DOHH2 (cell line): Measurements from ENCODE around the gene FAM20C.

Experiments
- H3F3A ChIP-seq: fragments of 200-600 bp; sonication (generic), shearing (Covaris generic); 2 replicates; pipeline ENCODE4 v1.6.0; 2016; ENCODE audit warnings: antibody characterized with exemption, mild to moderate bottlenecking; ENCODE audit not compliant: control insufficient read depth, insufficient read depth
- H3K27ac ChIP-seq: fragments of 200-600 bp; sonication (generic); 2 replicates; pipeline ENCODE4 v1.5.1; 2014; ENCODE audit warnings: low read depth, mild to moderate bottlenecking, low read length, moderate library complexity
- H3K27me3 ChIP-seq: fragments of 200-600 bp; sonication (generic); 2 replicates; pipeline ENCODE4 v1.6.1; 2014; ENCODE audit warnings: mild to moderate bottlenecking, low read length, mixed read lengths; ENCODE audit not compliant: control insufficient read depth
- H3K36me3 ChIP-seq: fragments of 200-600 bp; sonication (generic); 2 replicates; pipeline ENCODE4 v1.6.1; 2014; ENCODE audit warnings: mild to moderate bottlenecking, low read length, moderate library complexity, mixed read lengths; ENCODE audit not compliant: control insufficient read depth
- H3K4me1 ChIP-seq: fragments of 200-600 bp; sonication (generic); 2 replicates; pipeline ENCODE4 v1.6.1; 2014; ENCODE audit warnings: mild to moderate bottlenecking, low read length, mixed read lengths; ENCODE audit not compliant: control insufficient read depth
- H3K4me2 ChIP-seq: fragments of 200-600 bp; sonication (generic); 2 replicates; pipeline ENCODE4 v1.6.0; 2014; ENCODE audit warnings: mild to moderate bottlenecking, low read length, moderate library complexity
- H3K4me3 ChIP-seq: fragments of 200-600 bp; sonication (generic); 2 replicates; pipeline ENCODE4 v1.5.1; 2014; ENCODE audit warnings: mild to moderate bottlenecking, low read length, mixed read lengths
- H3K79me2 ChIP-seq: fragments of 200-600 bp; sonication (generic); 2 replicates; pipeline ENCODE4 v1.6.1; 2014; ENCODE audit warnings: mild to moderate bottlenecking, low read length, mixed read lengths; ENCODE audit not compliant: control insufficient read depth
- H3K9me2 ChIP-seq: fragments of 200-600 bp; sonication (generic); replicated peaks from 2 replicates; pipeline ENCODE4 v1.6.1; 2014; ENCODE audit warnings: mild to moderate bottlenecking, low read length, mixed read lengths; ENCODE audit not compliant: control insufficient read depth
- H3K9me3 ChIP-seq: fragments of 200-600 bp; sonication (generic); 2 replicates; pipeline ENCODE4 v1.6.1; 2014; ENCODE audit warnings: antibody characterized with exemption, low read length, mixed read lengths; ENCODE audit not compliant: control insufficient read depth, insufficient read depth
- H4K20me1 ChIP-seq: fragments of 200-600 bp; sonication (generic); 2 replicates; pipeline ENCODE4 v1.6.0; 2014; ENCODE audit warnings: low read depth, mild to moderate bottlenecking, antibody characterized with exemption, low read length, moderate library complexity; ENCODE audit not compliant: control insufficient read depth, insufficient read depth
- CTCF ChIP-seq: fragments of 200-600 bp; sonication (generic); IDR thresholded peaks from one replicate; pipeline ENCODE4 v1.5.1; 2014; ENCODE audit warnings: antibody characterized with exemption, mild to moderate bottlenecking, low read depth, low read length; ENCODE audit not compliant: poor library complexity, severe bottlenecking
- EZH2phosphoT487 ChIP-seq: fragments of 200-600 bp; sonication (generic); IDR thresholded peaks from 2 replicates; pipeline ENCODE4 v1.6.1; 2017; ENCODE audit warnings: borderline replicate concordance, mild to moderate bottlenecking, antibody characterized with exemption, low read length, moderate library complexity, mixed read lengths

The FAM20C gene

GRCh38 chr7:178444-178843, 13.9 kb upstream of the FAM20C start:
- H3F3A ChIP-seq: no peaks in the 10 kb centered on the region
- H3K27ac ChIP-seq: no peak overlapping the region
- H3K9me3 ChIP-seq: no peaks in the 10 kb centered on the region
- H3K9me2 ChIP-seq: no peaks in the 10 kb centered on the region
- no peaks in the 10 kb centered on the region for H4K20me1 ChIP-seq
- no peak overlapping the region for H3K4me2 ChIP-seq
- H3K4me1 ChIP-seq: no peaks in the 10 kb centered on the region
- no peaks in the 10 kb centered on the region for H3K27me3 ChIP-seq
- H3K79me2 ChIP-seq: no peaks in the 10 kb centered on the region
- H3K4me3 ChIP-seq: no peak overlapping the region
- no peaks in the 10 kb centered on the region for H3K36me3 ChIP-seq
- TF ChIP-seq EZH2phosphoT487: no peak
- no peak for TF ChIP-seq CTCF

- Histone ChIP-seq H3K27me3 (no peaks in the 10 kb centered on the region), H3K4me2 (no peak overlapping the region), H3K9me2 (no peaks in the 10 kb centered on the region), H3K4me1 (no peaks in the 10 kb centered on the region), H3K9me3 (no peaks in the 10 kb centered on the region), H4K20me1 (no peaks in the 10 kb centered on the region), H3K4me3 (no peak overlapping the region), H3F3A (no peaks in the 10 kb centered on the region), H3K27ac (no peak overlapping the region), H3K79me2 (no peaks in the 10 kb centered on the region), H3K36me3 (no peaks in the 10 kb centered on the region)
- TF ChIP-seq CTCF (no peak), EZH2phosphoT487 (no peak)
Measured at GRCh38 chr7:179209-179681, 13.1 kb upstream of the FAM20C start.

- Histone ChIP-seq H3K9me3 (no peaks in the 10 kb centered on the region), H3K4me2 (no peak overlapping the region), H3K27me3 (no peaks in the 10 kb centered on the region), H3K36me3 (no peaks in the 10 kb centered on the region), H3K9me2 (no peaks in the 10 kb centered on the region), H3K4me3 (no peak overlapping the region), H4K20me1 (no peaks in the 10 kb centered on the region), H3K79me2 (no peaks in the 10 kb centered on the region), H3K4me1 (no peaks in the 10 kb centered on the region), H3F3A (no peaks in the 10 kb centered on the region), H3K27ac (no peak overlapping the region)
- TF ChIP-seq EZH2phosphoT487: no peak
- no peak for TF ChIP-seq CTCF
Measured at GRCh38 chr7:179948-180694, 12.2 kb upstream of the FAM20C start.
